ENCODE data around the gene ABLIM2.

DNA sequence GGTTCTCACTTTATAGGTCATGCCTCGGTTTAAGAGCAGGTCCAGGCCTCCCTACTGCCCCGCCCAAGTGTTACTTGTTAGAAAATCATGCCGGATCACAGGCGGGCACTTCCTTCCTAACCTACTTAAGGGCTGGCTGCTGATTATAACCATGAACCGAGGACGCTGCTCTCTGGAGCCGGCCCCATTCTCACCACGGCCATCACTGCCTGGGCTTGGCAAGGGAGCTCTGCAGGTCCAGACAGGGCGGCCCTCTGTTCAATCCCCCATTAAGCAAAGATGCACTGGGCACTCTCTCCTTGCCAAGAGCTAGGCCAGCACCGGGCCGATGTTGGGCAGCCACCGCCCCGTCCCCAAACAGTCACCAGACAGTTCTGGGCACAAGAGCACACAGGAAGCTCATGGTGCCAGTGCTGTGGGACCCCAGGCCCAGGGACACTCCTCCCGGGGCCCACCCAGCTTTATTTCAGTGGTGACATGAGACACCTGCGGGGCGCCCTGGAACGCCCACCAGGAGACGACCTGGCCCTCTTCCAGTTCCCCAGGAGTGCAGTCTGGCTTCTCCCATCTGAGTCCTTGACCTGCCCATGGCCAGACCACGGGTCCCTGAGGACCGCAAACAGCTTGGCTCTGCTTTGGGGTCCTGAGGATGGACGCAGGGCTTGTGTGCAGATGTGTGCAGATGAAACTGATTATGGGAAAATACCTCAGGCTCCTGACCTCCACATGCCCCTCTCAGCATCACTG is 44.0 kb downstream of the ABLIM2 start:
- TF ChIP-seq EZH2 (IDR thresholded peaks at IDR 0.05; ENCODE audit: borderline replicate concordance, low read length) (no peak), CTCF (conservative IDR thresholded peaks at IDR 0.05 in 1 of 2, IDR thresholded peaks at IDR 0.05 in 1 of 2; ENCODE audit: extremely low read depth in 1 of 2, insufficient read depth in 1 of 2, low read depth in 1 of 2, low read length in 2 of 2) (no peak)

Measured in mammary epithelial cell (primary cell).